ENCODE measurements around the gene HSD3B7.

DNA sequence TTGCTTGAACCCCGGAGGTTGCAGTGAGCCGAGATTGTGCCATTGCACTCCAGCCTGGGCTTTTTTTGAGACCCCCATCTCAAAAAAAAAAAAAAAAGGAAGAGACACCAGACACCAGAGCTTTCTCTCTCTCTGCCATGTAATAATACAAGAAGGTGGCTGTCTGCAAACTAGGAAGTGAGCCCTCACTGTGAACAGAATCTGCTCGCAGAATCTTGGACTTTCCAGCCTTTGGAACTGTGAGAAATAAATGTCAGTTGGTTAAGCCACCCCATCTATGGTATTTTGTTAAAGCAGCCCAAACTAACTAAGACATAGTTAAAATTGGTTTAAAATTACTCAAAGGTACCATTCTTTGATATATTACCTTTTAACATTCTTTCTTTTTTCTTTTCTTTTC, 35.5 kb downstream of the HSD3B7 start:
- TF ChIP-seq, protein P1, sequence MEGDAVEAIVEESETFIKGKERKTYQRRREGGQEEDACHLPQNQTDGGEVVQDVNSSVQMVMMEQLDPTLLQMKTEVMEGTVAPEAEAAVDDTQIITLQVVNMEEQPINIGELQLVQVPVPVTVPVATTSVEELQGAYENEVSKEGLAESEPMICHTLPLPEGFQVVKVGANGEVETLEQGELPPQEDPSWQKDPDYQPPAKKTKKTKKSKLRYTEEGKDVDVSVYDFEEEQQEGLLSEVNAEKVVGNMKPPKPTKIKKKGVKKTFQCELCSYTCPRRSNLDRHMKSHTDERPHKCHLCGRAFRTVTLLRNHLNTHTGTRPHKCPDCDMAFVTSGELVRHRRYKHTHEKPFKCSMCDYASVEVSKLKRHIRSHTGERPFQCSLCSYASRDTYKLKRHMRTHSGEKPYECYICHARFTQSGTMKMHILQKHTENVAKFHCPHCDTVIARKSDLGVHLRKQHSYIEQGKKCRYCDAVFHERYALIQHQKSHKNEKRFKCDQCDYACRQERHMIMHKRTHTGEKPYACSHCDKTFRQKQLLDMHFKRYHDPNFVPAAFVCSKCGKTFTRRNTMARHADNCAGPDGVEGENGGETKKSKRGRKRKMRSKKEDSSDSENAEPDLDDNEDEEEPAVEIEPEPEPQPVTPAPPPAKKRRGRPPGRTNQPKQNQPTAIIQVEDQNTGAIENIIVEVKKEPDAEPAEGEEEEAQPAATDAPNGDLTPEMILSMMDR (IDR thresholded peaks at IDR 0.05): no peak
- TF ChIP-seq EZH2 (IDR thresholded peaks at IDR 0.05; ENCODE audit: borderline replicate concordance, insufficient read depth, low read depth, low read length, poor library complexity, severe bottlenecking): no peak
